NCI-H82 (cell line): ENCODE data around the gene TOP1.
"Not testable (repeated sequence)": the region's sequence is repeated elsewhere in the genome, so short reads cannot be mapped to it uniquely, and the experiment has no call there.

ENCODE experiments used
- DNase-seq: peaks from one replicate; lab custom pipeline; 2025; lab: John Stamatoyannopoulos, UW

Gene TOP1

DNA sequence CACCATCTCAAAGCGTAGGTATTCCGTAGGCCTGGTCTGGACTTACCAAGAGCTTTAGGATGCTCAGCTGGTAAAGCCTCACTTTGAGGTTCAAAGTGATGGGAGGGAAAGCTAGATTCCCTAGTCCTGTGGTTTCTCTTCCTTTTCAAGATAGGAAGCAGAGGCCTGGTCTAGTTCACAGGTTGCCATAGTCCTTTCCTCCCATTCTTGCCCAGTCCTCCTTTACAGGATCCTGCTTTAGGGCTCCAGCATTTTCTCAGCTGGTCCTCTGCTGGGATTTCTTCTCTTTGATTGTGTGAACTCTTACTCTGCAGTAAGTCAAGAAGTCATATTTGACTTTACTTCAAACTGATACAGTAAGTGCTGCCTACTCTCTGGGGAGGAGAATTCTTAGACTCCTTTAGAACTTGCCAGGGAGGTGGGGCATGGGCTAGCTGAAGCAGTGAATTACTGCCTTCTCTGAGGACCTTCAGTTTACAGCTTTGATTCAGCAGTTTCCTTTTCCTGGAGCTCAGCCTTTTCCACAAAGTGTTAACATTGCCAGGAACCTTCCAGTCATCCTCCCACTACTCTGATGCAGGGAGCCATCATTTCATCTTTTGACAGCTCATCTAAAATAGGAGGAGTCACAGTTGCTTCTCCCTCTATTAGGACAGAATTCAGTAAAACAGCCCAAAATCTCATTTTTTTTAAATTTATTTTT is 65.9 kb downstream of the TOP1 start:
- peak; percentile 10 for DNase-seq

DNA sequence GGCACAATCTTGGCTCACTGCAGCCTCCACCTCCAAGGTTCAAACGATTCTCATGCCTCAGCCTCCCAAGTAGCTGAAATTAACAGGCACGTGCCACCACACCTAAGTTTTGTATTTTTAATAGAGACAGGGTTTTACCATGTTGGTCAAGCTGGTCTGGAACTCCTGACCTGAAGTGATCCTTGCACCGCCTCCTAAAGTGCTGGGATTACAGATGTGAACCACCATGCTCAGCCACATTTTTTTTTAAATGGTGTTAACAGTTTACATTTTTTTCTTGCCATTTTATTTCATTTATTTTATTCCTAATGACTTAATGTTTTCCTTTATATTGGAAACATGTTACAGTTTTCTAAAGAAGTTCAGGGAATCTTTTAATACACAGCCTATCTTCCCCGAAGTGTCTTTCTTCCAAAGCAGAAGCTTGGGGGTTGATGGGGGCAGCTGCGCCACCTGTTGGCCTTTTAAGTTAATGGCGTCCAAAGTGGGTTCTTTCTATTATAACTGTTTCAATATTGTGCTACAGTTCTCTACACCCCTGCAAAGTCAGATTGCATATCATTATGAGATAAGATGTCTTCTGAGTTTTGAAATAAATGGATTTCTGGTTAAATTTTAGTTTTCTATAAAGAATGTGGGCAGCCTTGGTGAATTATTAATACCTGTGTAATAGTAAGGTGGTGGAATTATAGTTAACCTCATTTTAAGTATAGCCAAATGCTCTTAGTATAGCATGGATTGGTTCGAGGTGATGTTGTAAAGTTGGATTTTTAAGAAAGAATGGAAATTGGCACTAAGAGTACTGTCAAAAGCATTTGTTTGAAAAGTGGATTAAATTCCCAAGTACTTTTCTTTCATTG is 66.7 kb downstream of the TOP1 start:
- peak; percentile 77 for DNase-seq

DNA sequence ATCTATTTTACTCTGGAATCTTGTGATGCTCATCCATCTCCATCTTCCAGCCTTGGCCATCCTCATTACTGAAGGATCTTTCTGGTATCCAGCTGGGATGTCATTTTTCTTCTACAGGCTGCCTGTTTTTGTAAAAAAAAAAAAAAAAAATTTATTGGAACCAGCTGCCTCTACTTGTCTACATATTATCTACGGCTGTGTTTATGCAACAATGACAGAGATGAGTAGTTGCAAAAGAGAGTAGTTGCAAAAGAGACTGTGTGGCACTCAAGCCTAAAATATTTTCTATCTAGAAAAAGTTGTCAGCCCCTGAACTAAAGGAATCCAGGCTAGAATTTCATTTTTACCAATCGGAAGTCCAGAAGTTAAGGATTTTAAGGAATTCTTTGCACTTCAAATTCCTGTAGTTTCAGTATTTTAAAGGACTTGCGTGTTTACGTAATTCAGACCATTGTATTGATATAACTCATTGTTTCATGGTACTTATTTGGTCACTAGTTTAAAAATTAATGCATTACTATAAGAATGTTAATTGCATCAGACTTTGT is 70.2 kb downstream of the TOP1 start:
- DNase-seq = no peak

DNA sequence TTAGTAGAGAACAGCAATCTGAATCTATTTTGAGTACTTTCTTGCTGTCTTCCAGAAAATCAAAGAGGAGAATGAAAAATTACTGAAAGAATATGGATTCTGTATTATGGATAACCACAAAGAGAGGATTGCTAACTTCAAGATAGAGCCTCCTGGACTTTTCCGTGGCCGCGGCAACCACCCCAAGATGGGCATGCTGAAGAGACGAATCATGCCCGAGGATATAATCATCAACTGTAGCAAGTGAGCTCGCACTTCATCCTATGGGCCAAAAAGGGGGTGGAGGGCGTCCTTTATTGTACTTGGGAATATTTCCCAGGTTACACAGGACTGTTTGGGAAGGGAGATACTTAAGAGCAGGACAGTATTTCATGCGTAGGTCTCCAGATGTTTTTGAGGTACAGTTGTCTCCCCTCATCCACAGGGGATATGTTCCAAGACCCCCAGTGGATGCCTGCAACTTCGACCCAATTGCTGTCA is 71.4 kb downstream of the TOP1 start:
- DNase-seq = no peak

DNA sequence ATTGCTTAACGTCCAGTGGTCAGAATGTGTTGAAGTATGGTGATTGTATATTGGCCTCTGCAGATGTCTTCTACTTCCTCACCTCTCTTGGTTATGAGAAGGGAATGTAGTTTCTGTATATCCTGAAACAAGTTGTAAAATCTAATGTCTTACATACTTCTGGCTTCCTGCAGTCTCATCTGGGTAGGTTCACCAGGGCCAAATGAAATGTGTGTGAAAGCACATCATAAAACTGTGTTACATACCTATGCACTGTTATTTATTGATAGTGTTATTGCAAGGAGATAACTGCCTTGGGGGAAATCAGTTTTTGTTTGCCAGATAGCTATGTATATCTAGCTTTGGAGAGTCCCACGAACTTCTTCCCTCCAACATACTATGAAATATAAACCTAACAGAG is 73.0 kb downstream of the TOP1 start:
- no peak for DNase-seq

DNA sequence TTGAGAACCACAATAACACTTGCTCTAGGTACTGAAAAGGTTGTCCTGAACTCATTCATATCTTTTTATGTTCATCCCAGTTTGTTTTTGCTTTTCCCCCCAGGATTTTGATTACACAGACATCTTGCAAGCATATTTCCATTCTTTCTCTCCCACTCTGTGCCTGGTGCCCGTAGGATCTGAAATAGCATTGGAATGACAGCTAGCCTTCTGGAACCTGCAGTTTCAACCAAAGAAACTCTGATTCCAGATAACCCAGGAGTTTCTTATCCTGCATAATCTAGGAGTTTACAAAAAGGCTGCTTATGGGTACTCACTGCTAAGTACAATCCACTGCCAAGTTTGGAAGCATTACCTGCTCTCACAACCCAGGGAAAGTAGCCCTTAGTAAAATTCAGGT is 79.9 kb downstream of the TOP1 start:
- DNase-seq = no peak

DNA sequence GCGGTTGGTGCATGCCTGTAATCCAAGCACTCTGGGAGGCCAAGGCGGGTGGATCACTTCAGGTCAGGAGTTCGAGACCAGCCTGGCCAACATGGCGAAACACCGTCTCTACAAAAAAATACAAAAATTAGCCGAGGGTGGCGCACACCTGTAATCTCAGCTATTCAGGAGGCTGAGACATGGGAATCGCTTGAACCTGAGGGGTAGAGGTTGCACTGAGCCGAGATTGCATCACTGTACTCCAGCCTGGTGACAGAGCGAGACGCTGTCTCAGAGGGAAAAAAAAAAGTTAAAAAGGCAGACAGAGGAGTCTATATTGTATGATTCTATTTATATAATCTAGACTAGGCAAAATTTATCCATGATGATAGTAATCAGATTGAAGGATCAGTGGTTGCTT is 81.4 kb downstream of the TOP1 start:
- DNase-seq = no peak

DNA sequence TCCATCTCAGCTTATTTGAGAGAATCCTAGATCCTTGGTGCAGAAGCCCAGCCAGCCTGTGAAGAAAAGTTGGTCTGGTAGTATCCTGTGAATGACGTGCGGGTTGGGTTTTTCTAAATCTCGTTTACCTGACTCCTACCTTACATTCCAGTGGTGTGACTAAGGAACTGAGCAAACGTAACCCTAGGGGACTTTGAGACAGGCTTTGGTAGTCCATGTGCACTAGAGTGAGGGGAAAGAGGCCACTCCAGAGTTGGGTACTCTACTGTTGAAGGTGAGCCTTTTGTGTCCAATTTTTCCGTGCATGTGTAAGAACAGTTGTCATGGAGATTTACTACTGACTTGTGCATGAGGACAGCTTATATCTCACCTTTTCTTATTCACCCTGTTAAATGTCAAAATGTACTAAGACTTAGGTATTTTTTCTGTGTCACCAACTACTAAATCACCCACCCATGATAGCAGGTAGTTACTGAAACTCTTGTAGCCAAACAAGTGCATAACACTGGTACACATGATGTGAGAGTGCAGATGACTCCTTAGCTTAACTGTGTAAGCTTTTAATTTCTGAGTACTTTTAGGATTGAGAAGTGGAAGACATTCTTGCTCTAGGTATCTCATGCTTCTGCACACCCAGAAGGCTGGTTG is 82.4 kb downstream of the TOP1 start:
- no peak for DNase-seq

DNA sequence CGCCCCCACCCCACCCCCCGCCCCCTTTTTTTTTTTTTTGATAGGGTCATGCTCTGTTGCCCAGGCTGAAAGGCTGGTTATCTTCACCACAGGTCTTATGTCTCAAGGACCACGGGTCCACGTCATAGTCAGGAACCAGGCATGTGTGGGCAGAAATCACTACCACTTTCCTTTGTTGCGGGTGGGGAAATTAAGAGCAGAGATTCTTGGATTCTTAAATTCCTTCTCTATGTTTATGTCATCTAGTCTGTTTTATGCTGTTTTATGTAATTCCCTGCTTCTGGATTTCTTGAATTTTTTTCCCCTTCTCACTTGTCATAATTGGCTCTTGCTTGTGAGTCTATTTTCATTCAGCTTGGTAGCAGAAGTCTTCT is 82.9 kb downstream of the TOP1 start:
- DNase-seq = no peak

DNA sequence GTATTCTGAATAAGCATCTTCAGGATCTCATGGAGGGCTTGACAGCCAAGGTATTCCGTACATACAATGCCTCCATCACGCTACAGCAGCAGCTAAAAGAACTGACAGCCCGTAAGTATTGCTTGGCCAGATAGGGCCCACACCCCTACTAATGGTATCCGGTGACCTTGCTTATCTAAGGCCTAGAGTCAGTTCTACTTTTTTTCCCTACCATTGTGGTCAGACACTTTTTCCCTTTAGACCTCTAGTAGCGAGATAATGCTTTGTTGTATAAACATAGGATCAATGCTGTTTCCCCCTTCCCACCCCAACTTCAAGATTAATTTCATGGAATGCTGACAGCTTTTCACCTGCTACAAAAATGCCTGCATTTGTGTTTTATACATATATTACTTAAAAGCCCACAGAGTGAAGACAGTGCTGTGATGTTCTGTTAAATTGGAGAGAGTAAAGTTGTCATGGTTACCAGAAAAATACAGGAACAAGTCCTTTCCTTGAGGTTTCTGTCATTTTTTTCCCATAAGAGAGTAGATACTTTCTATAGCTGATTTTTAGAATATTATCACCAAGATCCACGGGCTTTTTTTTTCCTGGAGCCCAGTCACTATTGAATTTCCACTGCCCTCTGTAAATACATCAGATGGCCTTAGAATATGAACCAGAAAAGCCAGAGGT is 87.8 kb downstream of the TOP1 start:
- no peak for DNase-seq

DNA sequence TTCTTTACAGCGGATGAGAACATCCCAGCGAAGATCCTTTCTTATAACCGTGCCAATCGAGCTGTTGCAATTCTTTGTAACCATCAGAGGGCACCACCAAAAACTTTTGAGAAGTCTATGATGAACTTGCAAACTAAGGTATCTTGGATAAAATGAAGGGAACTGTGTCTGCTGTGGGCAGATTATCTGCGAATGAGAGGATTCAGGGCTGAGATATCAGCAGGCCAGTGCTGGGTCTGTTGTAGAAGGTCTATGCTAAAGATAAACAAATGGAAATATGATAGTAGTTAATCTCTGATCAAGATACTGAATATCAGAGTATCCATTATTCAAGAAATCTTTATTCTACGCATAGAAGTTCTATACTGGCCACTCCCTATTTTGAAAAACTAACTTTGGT is 89.5 kb downstream of the TOP1 start:
- not testable (repeated sequence) for DNase-seq

DNA sequence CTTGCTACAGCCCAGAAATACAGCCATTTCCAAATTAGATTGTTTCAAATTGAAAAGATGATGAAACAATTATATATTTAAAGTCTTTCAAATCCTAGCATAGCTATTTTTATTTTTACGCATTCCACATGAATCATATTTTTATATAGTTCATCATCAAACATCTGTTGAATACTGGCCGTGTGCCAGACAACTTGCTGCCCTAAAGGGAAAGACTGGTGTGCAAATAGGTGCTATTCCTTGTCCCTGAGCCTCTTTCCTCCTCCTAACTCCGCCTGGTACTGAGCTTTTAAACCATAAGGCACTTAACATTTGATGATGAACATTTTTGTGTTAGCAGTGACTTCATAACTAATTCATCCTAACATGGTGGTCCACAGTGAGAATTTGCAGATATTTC is 90.0 kb downstream of the TOP1 start:
- no peak for DNase-seq

DNA sequence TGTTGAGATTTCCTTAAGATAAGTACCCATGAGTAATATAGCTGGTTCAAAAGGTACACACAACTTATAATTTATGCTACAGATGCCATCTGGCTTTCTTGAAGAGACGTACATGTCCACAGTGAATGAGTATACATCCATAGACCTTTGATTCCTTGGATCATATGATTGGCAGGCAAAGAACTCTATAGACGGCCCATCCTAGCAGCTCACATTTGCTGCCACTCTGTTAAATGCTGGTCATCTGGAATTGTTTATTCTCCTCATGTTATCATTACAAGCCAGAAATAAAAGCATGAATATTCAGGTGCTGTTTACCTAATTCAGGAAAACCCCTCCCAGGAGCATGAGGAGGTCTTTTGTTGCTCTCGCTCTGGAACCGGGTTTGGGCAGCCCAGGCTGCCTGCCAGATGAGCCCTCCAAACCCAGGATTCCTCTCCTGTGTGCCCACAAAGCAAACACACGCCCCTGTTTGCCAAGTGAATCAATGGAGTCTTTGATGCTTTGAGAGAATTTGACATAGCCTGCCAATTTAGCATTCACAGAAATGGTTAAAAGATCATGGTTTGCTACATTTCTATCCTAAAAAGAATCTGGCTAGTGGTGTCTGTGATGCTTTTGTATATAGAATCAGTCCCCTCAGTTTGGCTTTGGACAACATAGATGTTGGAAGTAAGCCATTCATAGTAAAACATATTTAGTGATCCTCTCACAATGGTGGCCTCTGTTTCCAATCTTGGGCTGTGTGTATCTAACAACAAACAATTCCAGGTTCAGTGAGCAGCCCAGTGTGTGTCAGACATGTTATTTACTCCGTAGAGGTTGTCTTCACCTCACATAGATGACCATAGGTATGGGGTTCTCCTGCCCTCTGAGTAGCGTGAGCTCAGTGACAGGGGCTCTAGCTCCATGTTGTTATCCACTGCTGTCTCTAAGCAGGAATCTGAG is 91.3 kb downstream of the TOP1 start:
- no peak for DNase-seq

DNA sequence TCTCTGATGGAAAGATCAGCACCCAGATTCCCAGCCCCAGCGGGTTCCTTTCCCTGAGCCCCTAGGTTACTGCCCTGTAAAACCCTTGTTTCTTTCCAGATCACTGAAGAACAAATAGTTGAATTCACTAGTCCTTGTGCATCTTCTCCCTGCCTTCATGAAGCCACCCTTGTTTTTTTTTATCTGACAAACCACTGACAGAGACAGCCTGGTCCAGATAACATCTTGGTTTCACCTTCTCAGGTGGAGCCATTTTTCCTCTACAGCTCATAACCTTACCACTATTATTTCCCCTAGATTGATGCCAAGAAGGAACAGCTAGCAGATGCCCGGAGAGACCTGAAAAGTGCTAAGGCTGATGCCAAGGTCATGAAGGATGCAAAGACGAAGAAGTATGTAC is 92.8 kb downstream of the TOP1 start:
- DNase-seq = no peak

DNA sequence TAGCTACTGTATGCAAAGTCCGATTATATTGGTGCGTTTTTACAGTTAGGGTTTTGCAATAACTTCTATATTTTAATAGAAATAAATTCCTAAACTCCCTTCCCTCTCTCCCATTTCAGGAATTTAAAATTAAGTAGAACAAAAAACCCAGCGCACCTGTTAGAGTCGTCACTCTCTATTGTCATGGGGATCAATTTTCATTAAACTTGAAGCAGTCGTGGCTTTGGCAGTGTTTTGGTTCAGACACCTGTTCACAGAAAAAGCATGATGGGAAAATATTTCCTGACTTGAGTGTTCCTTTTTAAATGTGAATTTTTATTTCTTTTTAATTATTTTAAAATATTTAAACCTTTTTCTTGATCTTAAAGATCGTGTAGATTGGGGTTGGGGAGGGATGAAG is 95.0 kb downstream of the TOP1 start:
- DNase-seq = no peak

DNA sequence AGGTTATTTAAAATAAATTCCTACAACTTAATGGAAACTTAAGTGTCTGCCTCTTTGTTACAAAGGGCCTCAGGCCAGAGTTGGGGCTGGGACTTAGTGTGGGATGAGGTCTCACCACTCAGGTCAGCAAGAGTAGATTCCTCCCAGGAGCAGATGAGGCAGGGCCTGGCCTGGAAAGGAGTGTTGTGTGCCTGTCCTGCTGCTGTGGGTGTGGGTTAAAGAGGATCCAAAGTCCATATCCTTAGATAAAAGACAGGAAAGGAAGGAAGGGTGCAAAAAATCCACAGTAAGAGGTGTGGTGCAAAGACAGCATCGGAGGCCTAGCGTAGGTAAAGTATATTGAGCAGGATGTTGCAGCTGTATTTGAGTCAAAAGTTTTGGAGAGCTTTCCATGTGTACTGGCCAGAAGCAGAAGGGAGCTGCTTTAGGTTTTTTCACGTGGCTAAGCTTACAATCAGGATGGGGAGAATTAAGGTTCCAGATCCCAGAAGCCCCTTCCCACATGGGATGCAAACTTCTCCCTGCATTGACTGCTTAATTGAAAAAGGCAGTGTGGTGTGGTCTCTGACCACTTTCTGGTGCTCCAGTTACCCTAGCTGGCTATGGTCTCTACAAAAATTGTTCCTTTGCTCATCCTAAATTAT is 96.0 kb downstream of the TOP1 start:
- no peak for DNase-seq

DNA sequence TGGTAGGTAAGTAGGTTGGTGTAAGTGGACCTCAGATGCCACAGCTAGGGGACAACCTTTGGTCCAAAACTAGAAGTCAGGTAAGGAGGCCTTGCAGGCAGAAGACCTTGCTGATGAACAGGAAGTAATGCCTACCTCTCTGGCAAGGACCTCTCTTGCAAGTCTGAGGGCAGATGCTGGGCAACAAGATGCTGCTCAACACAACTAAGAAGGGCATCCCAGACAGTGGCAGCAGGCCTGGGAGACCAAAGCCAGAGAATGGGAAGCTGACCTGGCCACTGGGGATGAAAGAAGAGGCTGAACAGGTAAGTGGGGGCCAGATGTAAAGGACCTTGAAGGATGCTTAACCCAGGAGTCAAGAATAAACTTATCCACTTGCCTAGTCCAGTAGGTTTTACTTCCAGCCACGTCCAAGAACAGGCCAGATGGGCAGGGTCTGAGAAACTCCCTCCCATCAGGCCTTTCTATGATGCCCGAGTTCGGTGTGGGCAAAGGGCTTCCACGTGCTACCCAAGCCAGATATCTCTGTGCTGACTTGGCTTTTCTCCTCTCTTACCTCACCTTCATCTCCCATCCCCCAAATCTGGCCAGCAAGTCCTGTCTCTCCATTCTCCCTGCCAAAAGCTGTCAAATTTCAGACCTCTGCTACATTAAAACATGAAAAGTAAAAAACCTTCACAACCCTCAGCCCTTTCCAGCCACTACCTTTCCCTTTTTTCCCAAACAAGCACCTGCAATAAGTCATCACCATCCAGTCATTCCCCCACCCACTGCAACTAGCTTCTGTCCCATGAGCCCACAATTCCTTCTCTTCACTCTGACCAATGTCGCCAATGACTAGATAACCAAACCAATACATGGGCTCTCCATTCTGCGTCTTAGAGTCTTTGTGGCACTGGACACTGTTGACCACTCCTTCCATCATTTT is 97.2 kb downstream of the TOP1 start:
- DNase-seq = no peak

DNA sequence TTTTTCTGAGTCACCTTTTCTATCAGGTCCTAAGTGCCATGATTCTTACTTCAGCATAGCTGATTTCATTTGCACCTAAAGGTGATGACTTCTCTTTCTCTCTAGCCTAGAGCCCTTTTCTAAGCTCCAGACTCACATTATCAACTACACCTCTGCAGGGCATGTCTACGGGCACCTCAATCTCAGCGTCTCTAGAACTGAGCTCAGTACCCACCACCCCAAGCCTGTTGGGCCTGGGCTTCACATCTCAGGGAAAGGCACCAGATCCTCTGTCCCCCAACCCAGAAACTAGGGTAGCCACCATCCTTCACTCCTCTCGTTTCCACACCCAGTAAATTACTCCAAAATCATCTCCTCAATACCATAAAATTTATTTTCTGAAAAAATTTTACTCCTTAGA is 98.1 kb downstream of the TOP1 start:
- DNase-seq = no peak

DNA sequence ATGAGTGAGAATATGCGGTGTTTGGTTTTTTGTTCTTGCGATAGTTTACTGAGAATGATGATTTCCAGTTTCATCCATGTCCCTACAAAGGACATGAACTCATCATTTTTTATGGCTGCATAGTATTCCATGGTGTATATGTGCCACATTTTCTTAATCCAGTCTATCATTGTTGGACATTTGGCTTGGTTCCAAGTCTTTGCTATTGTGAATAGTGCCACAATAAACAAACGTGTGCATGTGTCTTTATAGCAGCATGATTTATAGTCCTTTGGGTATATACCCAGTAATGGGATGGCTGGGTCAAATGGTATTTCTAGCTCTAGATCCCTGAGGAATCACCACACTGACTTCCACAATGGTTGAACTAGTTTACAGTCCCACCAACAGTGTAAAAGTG is 99.7 kb downstream of the TOP1 start:
- not testable (repeated sequence) for DNase-seq
